Measurements from ENCODE around the gene AKT3. TPM values are rescaled to one million over a fixed set of nuclear protein-coding genes. Genes with fewer than 3 reads are reported as not detected.
A peak's percentile ranks its signal among the peaks of the same experiment; 100 is the strongest.

The AKT3 gene
- total RNA-seq, 1 experiment from 2014 or later, result 31.3 TPM

DNA sequence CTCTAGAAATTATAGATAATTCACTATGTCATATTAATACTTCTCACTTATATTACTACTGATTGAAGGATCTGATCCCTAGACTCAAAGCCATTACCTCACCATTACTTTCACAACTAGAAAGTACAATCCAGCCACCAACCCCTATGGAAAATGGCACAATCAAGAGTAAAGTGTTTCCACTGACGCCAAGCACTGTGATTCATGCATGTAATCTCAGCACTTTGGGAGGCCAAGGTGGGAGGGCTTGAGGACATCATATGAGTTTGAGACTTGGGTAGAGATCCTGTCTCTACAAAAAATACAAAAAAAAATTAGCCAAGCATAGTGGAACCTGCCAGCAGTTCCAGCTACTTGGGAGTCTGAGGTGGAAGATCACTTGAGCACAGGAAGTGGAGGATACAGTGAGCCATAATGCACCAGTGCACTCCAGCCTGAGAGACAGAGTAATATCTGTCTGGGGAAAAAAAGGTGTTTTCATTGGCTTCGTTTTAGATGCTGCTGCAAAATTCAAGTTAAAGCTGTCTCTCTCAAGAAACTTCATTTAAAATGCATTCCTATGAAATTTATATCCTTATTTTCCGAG is 126.5 kb downstream of the AKT3 start:
- in situ Hi-C loops (cut with HindIII; ENCODE audit: low pct_unique_long_range_greater_than_20kb, low sequenced_read_pairs), result no loop called here
- DNase-seq (ENCODE audit: low read depth), result no peak

DNA sequence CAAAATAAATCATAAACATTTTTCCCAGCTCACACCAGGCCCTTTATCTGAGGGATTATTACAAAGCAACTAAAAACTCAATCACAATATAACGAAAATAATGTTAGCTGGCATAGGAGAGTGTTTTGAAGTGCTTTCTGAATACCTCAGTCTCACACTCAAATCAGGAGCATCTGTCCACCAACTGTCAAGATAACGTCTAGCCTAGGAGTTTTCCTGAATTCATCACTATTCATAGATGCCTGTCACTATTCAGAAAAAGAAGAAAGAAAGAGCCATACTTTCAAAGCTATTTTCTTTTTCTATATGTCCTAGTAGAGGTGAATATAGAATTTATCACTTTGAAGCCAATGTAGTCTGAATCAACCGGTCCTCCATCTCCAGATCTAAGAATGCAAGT is 127.0 kb downstream of the AKT3 start:
- in situ Hi-C loops (cut with HindIII; ENCODE audit: low pct_unique_long_range_greater_than_20kb, low sequenced_read_pairs), result no loop called here
- no peak for DNase-seq (ENCODE audit: low read depth)

DNA sequence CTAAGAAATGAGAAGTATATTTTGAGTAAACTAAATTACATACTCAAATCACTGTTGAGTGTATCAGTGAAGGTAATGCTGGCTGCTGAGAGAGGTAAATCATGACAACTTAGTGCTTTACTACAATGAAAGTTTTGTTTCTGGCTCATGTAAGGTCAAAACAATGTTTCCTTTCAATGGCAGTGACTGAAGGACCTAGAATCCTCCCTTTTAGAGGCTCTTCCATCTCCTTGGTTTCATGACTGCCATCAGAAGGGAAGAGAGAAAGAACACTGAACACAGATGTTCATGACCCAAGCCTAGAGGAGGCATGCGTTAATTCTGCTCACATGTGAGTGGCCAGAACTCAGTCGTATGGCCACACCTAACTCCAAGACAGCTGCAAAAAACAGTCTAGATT is 130.6 kb downstream of the AKT3 start:
- in situ Hi-C loops (cut with HindIII; ENCODE audit: low pct_unique_long_range_greater_than_20kb, low sequenced_read_pairs), result no loop called here

DNA sequence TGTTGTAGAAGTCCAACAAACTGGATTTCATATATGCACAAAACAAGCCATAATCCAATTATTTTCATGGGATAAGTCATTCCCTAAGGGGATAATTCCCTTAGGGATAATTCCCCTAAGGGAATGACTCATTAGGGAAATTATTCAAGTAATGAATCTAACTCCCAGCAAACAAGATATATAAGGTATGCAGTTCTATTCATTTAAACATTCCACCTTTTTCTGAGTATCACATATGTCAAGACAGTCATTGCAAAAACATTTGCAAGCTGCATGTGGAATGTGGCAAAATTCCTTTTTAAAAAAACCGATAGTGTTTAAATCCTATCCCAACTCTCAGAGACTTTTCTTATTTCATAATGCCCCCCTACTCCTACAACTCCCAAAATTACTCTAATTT is 131.2 kb downstream of the AKT3 start:
- peak; percentile 12 for DNase-seq (ENCODE audit: low read depth)
- in situ Hi-C loops (cut with HindIII; ENCODE audit: low pct_unique_long_range_greater_than_20kb, low sequenced_read_pairs), result no loop called here

More for the DNA sequence above, 130.6 kb downstream of the AKT3 start:
- no peak for DNase-seq (ENCODE audit: low read depth)

DNA sequence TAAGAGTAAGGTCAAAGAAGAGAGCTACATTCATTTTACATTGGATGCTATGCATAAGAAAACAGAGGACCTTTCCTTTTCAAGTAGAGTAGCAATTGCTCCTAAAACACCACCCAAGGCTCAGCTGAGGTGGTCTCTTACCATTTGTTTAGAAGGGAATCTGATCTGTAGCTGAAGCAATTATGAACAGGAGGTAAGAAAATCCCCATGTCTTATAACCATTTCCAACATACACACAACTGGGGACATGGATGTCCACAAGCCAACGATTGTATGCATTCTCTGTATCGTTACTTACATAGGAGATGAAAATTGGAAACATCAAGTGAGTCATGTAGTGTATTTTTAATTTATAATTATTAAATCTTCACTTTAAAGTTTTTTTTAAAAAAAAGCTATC is 132.0 kb downstream of the AKT3 start:
- in situ Hi-C loops (cut with HindIII; ENCODE audit: low pct_unique_long_range_greater_than_20kb, low sequenced_read_pairs), result no loop called here
- no peak for DNase-seq (ENCODE audit: low read depth)

DNA sequence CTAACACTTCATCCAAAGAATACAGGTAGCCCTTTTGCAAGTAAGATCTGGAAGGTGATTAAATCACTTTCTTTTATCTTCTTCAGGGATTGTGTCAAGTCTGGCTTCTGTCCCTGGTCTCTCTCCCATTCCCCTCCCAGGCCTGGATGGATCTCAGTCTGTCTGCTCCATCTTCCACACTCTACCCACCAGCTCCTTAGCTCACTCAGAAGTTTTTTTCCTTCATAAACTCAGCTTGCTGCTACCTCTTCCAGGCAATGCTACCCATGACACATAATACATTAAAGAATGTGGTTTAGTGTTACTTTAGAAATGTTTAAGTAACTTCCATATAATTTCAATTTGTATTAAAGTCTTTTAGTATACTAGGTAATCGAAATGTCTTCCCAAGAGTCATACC is 133.1 kb downstream of the AKT3 start:
- no peak for DNase-seq (ENCODE audit: low read depth)
- in situ Hi-C loops (cut with HindIII; ENCODE audit: low pct_unique_long_range_greater_than_20kb, low sequenced_read_pairs), result no loop called here

DNA sequence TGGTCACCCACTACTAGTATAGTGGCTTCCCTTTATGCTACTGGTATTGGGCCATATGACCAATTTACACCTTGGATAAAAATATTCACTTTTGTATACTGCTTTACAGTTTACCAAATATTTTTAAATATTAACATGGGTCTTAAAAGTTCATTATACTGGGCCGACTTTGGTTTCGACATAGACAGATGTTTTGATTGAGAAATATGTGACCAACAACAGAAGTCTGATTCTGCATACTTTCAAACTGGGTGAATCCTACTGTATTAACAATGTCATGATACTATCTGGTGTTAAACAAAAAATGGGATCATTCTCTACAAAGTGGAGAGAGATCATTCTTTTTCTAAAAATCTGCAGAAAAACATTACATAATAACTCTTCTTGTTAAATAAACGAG is 134.8 kb downstream of the AKT3 start:
- no peak for DNase-seq (ENCODE audit: low read depth)
- in situ Hi-C loops (cut with HindIII; ENCODE audit: low pct_unique_long_range_greater_than_20kb, low sequenced_read_pairs), result no loop called here

DNA sequence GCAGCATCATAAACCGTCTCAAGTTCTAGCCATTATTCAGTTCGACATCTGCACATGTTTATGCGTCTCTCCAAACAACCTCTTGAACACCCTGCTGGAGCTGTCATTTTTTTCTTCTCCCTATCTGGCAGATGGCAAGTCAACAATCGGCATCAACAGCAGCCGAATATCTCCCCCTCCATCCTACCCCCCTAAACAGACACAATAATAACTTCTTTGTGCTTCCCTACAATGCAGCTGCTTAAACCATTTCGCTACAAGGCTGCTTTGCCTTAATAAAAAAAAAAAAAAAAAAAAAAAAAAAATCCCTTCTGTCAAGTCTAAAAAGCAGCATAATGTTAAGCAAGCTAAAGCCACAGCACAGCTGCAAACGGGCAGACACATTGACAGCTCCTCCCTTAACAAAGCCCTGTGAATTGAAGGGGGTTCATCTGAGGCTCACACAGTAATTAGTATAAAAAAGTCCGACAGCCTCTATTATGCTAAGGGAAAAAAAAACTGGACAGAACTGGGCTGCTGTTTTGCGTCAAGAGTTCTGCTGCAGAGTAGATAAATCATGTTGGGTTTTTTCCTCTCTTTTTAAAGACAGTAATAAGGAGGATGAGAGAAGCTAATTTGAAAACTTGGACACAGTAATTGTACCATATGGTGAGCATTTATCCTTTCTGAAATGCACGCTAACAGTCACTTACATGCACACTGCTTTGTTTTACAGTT is 136.4 kb downstream of the AKT3 start:
- in situ Hi-C loops (cut with HindIII; ENCODE audit: low pct_unique_long_range_greater_than_20kb, low sequenced_read_pairs), result no loop called here
- no peak for DNase-seq (ENCODE audit: low read depth)

DNA sequence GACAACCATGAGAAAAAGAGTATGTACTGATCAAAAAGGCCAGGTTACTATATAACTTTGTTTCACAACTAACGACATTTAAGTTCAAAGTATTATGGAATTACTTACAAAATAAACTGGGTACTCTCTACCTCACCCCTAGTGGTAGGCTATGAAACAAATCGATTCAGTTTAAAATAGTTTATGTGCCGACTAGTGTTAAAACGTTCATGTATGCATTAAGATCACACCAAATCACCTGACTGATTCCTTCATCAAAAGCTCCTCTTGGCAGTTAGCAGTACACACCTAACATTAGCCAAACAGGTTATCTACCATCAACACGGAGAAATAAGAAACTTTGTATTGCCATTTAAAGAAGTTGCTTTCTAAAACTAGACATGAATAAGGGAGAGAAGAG is 137.1 kb downstream of the AKT3 start:
- DNase-seq (ENCODE audit: low read depth), result no peak
- in situ Hi-C loops (cut with HindIII; ENCODE audit: low pct_unique_long_range_greater_than_20kb, low sequenced_read_pairs), result no loop called here

DNA sequence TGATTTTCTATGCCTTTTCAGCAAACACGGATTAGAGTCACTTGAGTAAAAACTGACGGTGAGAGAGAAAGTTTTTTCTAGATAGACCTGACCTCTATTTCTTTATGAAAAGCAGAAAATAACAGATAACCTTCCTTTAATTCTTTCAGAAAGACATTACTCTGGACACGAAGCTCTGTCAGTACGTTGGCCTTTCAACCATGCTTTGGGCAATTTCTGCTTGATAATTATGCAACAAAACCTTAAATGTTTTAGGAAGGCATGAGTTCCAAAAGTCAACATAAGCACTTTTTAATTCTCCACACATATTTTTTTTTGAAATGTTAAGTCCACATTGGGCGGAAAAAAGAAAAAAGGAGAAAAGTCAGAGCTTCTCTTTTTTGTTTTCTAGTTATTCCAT is 137.8 kb downstream of the AKT3 start:
- no peak for DNase-seq (ENCODE audit: low read depth)
- in situ Hi-C loops (cut with HindIII; ENCODE audit: low pct_unique_long_range_greater_than_20kb, low sequenced_read_pairs), result no loop called here

DNA sequence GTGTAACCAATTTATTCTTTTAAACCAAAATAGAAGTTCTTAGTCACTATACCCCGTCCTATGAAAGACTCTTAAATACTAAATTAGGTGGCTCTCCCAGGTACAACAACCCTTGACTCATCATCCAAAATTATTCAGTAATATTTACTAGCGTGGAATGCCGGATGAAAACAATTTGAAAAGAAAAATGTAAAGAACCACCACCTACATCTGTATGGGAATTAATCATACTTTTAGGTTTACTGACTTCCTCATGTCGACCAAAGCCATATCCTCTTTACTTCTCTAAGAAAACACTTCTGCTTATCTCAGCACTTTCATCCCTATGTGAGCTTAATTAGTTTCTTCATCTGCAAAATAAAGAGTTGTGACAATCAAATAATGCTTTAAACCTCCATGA is 139.6 kb downstream of the AKT3 start:
- DNase-seq (ENCODE audit: low read depth), result no peak
- in situ Hi-C loops (cut with HindIII; ENCODE audit: low pct_unique_long_range_greater_than_20kb, low sequenced_read_pairs), result no loop called here

DNA sequence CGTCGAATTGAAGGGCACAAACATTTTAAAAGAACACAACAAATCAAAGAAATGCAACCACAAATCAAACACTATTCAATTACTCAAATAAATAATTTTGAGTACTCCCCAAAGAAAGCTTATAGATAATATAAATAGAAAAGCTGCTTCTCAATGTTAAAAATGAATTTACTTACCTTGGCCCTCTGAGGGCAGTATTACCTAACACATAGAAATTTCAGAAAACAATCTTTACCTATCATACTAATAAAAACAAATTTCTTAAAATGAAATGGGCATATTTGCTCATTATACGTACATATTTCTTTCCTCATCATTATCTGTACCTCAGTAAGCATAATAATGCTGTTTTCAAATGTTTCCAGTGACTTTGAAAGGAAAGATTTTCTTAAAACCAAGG is 141.8 kb downstream of the AKT3 start:
- DNase-seq (ENCODE audit: low read depth), result no peak
- in situ Hi-C loops (cut with HindIII; ENCODE audit: low pct_unique_long_range_greater_than_20kb, low sequenced_read_pairs), result no loop called here

DNA sequence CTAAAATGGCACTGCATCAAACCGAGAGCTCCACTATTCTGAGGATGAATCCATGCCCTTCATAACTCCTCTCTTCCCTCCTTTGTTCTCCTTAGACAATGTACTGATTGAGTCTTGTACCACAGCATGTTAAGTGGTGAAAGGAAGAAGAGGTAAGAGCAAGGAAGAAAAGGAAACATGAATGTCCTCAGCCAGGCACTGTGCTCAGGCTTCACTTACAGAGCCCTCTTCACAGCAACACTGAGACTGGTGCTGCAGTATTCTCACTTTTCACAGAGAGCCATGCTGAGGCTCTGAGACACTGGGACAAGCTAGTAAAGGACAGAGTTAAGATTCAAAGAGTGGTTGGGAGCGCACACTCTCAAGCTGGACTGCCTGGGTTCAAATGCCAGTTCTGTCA is 143.5 kb downstream of the AKT3 start:
- in situ Hi-C loops (cut with HindIII; ENCODE audit: low pct_unique_long_range_greater_than_20kb, low sequenced_read_pairs), result no loop called here

DNA sequence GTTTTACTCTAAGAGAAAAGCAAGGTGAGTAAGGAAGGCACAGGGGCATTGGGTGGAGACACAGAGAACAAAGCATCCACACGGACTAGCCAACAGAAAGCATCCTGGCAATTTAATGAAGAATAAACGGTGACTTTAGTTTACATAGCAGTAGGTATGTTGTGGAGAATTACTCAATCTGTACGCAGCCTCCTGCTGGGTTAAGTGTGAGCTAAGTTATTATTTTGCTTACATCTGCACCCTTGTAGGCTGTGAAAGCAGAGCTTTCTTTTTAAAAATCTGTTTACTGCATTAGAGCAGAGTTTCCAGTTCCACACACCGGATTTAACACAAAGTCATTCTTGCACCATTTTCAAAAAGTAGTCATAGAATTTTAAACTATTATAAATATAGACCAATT is 144.5 kb downstream of the AKT3 start:
- in situ Hi-C loops (cut with HindIII; ENCODE audit: low pct_unique_long_range_greater_than_20kb, low sequenced_read_pairs), result no loop called here
- no peak for DNase-seq (ENCODE audit: low read depth)

More for the DNA sequence above, 143.5 kb downstream of the AKT3 start:
- no peak for DNase-seq (ENCODE audit: low read depth)

DNA sequence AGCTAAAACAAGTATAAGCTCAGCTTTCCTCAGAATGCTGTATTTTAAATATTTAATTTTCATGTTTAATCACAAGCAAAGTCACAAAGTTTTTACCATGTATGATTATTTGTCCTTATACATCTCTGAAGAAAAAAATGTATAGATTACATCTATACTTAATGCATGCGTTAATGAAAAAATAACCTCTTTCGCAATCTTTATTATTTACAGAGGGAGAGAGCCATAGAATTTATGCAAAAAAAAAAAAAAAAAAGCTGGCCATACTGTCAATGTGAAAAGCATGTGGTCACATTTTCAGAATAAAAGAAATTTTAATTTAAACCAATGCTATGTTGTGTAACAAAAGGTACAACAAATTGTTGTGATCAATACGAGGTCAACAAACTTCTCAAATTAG is 148.2 kb downstream of the AKT3 start:
- in situ Hi-C loops (cut with HindIII; ENCODE audit: low pct_unique_long_range_greater_than_20kb, low sequenced_read_pairs), result no loop called here
- DNase-seq (ENCODE audit: low read depth), result no peak

DNA sequence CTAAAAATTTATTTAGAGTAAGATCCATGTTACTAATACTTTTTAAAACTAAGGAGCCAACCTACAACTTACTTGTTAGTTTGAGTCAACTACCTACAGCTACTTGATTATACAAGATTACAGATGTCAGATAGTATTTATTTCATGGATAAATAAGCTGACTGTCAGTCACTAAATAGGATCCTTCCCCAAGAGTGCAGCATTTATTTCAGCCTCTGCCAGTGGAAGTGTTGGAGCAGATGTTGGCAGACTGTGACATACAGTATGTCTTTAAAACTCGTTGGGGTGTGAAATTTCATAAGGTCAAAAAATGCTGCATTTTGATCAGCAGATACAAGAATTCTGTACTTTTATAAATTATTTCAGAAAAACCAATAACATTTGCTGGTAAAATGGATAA is 156.2 kb downstream of the AKT3 start:
- in situ Hi-C loops (cut with HindIII; ENCODE audit: low pct_unique_long_range_greater_than_20kb, low sequenced_read_pairs), result no loop called here
- no peak for DNase-seq (ENCODE audit: low read depth)

DNA sequence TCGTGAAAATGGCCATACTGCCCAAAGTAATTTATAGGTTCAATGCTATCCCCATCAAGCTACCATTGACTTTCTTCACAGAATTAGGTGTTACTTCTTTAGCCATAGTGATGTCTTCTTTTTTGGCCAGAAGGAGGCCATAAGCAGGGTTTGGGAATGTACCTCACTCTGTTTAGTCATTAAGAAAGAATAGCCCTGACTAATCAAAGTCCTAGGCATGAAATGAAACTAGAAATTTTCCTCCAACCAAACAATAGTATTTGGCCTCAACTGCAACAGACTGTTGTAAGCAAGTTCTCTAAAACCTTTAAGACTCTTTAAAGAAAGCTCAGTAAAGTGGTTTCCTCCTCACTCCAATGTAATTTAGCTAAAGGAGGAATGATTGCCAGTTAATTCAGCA is 163.9 kb downstream of the AKT3 start:
- in situ Hi-C loops (cut with HindIII; ENCODE audit: low pct_unique_long_range_greater_than_20kb, low sequenced_read_pairs), result no loop called here

DNA sequence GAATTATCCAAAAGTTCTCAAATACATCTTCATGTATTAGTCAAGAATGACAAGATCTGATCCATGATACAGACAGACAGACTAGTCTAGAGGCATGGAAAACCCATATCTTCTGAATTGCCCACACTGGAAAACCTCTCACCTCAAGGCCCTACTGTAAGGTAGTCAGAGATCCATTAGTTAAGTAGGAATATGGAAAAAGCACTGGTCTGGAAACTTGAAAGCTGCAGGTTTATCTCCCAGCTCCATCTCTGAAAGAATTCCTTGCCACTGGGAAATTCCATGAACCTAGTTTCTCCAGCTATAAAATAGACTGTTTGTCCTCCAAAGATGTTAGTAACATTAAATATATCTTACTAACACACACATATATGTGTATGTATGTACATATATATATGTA is 169.2 kb downstream of the AKT3 start:
- no peak for DNase-seq (ENCODE audit: low read depth)
- in situ Hi-C loops (cut with HindIII; ENCODE audit: low pct_unique_long_range_greater_than_20kb, low sequenced_read_pairs), result no loop called here

More for the DNA sequence above, 163.9 kb downstream of the AKT3 start:
- DNase-seq (ENCODE audit: low read depth), result no peak

DNA sequence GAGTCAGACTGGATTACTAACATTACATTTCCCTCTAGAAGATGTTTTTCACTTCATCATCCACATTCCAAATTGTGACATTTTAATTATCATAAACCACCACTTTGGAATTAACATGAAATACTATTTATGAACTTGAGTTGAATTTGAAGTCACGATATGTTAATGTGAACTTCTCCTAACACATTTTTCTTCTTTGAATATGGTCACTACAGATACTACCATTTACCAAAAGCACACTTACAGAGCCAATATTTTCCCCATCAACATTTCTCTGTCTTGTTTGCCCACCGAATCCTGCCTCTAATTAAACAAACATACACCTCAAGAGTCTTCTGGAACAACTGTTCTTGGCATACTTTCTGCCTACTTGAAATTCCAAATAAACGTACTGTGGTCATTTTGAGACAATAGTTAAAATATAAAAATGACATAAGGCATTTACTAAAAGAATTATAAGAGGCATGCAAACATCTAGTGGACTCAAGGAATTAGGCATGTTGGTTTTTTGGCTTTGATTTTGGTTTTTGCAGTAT is 177.4 kb downstream of the AKT3 start:
- in situ Hi-C loops (cut with HindIII; ENCODE audit: low pct_unique_long_range_greater_than_20kb, low sequenced_read_pairs), result no loop called here
- no peak for DNase-seq (ENCODE audit: low read depth)

DNA sequence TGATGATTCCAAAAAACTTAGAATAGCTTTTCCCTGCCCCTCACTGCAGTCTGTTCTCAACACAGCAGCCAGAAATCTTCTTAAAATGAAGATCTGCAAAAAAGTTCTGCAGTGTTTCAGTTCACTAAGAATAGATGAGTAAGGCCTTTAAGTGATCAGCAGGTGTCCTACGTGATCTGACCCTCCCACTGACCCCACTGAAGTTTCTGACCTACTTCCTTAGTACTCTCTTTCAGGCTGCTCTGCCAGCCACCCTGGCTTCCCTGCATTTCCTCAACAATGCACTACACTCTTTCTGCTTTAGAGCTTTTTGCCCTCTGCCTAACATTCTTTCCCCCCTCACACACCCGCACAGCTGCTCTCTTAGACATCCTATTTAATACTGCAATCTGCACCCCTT is 182.5 kb downstream of the AKT3 start:
- no peak for DNase-seq (ENCODE audit: low read depth)
- in situ Hi-C loops (cut with HindIII; ENCODE audit: low pct_unique_long_range_greater_than_20kb, low sequenced_read_pairs), result no loop called here

Data from Caki2 (cell line).